IPS-NIHi7 (cell line): ENCODE data around the gene CFAP119.
A peak's percentile ranks its signal among the peaks of the same experiment; 100 is the strongest.

Experiments
- DNase-seq: peaks from one replicate; pipeline ENCODE4 v3.0.0; 2012; ENCODE audit warnings: mixed read lengths; ENCODE audit errors: extremely low spot score

The CFAP119 gene

DNA sequence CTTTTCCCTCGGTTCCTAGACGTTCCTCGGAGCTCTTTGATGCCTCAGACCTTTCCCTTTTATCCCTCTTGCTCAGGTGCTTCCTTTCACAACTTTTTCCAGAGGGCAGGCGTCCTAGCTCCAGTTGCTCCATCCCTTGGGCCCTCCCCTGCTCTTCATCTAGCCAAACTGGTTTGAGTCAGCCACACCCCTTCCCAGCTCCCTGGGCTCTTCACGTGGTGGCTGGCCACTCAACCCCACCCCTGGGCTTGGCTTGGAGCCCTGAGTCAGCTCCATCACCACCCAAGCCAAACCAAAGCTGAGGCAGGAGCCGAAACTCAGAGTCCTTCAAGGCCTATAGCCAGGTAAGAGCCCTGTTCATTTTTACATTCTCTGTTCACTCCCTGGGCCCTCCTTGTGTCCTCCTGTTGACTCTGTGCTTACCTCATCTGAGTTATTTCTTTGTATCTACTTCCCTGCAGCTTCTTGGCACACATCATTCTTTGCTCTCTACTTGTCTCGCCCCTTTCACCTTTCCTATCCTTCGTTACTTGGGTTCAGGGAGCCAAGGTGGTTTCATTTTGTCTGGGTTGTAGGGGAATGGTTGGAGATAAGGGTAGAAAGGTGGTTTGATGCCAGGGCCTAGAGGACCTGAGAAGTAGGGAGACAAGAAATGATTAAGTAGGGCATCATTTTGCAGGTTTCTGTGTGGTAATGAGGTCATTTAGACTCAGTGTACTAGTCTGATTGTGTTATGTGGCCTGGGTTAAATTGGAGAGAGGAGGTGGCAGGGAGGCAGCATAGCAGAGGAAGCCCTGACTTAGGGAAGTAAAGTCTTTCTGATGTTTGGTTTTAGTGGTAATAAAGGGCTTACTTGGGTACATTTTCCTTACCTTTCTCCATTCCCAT, 21.3 kb downstream of the CFAP119 start:
- DNase-seq: peak; percentile 87

DNA sequence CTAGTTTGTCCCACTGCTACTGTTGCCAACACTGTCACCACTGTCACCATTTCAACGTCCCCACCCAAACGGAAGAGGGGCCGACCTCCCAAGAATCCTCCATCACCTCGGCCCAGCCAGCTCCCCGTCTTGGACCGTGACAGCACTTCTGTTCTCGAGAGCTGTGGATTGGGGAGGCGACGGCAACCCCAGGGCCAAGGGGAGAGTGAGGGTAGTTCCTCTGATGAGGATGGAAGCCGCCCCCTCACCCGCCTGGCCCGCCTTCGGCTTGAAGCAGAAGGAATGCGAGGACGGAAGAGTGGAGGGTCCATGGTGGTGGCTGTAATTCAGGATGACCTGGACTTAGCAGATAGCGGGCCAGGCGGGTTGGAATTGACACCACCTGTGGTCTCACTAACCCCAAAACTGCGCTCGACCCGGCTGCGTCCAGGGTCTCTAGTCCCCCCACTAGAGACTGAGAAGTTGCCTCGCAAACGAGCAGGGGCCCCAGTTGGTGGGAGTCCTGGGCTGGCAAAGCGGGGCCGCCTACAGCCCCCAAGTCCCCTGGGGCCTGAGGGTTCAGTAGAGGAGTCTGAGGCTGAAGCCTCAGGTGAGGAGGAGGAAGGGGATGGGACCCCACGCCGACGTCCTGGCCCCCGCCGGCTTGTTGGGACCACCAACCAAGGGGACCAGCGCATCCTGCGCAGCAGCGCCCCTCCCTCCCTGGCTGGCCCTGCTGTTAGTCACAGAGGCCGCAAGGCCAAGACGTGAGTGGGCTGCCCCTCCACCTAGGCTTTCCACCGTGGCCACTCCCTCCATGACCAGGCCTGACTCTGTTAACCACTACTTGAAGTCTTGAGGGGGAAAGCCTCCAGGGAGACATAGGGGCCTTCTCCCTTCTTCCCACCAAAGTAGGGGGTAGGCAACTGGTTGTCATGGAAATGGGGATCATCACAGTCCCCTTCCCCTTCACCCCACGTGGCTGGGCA, 22.6 kb downstream of the CFAP119 start:
- no peak for DNase-seq

DNA sequence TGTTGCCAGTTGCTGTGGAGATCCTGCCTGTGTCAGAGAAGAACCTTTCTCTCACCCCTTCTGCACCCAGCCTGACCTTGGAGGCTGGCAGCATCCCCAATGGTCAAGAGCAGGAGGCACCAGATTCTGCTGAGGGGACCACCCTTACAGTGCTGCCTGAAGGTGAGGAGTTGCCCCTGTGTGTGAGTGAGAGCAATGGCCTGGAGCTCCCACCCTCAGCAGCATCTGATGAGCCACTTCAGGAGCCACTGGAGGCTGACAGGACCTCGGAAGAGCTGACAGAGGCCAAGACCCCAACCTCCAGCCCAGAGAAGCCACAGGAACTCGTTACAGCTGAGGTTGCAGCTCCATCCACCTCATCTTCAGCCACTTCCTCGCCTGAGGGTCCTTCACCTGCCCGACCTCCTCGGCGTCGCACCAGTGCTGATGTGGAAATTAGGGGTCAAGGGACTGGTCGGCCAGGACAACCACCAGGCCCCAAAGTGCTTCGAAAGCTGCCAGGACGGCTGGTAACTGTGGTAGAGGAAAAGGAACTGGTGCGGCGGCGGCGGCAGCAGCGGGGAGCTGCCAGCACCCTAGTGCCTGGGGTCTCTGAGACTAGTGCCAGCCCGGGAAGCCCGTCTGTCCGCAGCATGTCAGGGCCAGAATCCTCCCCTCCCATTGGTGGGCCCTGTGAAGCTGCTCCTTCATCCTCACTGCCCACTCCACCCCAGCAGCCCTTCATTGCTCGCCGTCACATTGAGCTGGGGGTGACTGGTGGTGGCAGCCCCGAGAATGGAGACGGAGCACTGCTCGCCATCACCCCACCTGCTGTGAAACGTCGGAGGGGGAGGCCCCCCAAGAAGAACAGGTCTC, 23.8 kb downstream of the CFAP119 start:
- no peak for DNase-seq

DNA sequence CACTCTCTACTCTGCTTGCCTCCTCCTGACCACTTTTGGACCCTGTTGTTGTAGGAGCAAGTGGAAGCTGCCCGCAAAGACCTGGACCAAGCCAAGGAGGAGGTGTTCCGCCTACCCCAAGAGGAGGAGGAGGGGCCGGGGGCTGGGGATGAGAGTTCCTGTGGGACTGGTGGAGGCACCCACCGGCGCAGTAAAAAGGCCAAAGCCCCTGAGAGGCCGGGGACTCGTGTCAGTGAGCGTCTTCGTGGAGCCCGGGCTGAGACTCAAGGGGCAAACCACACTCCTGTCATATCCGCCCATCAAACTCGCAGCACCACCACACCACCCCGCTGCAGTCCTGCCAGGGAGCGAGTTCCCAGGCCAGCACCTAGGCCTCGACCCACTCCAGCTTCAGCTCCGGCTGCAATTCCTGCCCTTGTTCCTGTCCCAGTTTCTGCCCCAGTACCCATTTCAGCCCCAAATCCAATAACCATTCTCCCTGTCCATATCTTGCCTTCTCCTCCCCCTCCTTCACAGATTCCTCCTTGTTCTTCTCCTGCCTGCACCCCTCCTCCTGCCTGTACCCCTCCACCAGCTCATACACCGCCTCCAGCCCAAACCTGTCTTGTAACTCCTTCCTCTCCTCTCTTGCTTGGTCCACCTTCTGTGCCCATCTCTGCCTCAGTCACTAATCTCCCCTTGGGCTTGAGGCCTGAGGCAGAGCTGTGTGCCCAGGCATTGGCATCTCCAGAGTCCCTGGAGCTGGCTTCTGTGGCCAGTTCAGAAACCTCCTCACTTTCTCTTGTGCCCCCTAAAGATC, 24.7 kb downstream of the CFAP119 start:
- DNase-seq: no peak

DNA sequence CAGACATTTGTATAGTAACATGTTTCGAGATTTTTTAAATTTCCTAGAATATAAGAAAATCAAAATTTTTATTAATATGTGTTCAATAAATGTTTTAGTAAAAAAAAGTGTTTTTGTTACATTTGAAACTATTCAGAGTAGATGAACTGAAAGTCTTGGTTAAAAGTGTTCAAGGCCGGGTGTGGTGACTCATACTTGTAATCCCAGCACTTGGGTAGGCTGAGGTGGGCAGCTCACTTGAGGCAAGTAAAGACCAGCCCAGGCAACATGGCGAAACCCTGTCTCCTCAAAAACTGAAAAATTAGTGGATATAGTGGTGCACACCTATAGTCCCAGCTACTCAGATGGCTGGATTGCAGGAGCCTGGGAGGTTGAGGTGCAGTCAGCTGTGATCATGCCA, 30.5 kb downstream of the CFAP119 start:
- no peak for DNase-seq

DNA sequence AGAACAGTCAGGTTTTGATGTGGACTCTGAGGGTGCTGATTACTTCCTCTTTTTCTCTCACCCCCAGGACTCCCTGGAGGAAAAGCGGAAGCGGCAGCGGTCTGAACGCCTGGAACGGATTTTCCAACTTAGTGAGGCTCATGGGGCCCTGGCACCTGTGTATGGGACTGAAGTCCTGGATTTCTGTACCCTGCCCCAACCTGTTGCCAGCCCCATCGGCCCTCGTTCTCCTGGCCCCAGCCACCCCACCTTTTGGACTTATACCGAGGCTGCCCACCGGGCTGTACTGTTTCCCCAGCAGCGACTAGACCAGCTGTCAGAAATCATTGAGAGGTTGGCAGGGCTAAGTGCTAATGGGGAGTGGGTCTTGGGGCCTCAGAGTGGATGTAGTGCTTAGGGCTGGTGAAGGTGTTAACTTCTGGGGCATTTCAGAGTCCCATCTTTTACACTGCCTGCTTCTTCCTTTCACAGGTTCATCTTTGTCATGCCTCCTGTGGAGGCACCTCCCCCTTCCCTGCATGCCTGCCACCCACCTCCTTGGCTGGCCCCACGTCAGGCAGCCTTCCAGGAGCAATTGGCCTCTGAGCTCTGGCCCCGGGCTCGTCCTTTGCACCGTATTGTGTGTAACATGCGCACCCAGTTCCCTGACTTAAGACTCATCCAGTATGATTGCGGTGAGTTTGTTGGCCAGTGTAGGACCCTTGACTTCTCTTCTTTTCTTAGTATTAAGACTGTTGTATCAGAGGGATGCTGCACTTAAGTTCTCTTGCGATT, 32.8 kb downstream of the CFAP119 start:
- DNase-seq: no peak

DNA sequence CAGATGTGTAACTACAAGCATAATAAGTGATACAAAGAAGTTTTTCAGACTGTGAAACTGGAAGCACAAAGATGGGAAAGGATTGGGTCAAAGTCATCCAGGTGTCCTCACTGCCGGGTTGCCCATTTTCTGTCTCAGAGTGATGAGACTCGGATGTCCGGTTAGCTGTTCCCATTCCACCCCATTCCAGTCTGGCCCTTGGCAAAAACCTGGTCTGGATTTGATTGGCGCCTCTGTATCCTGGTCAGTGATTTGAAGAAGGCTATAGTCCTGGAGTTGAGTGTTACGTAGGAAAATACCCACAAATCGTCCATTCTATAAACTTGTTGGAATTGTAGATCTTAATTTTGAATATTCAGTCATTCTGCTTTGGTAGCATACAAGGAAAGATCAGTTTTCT, 33.5 kb downstream of the CFAP119 start:
- DNase-seq: no peak

DNA sequence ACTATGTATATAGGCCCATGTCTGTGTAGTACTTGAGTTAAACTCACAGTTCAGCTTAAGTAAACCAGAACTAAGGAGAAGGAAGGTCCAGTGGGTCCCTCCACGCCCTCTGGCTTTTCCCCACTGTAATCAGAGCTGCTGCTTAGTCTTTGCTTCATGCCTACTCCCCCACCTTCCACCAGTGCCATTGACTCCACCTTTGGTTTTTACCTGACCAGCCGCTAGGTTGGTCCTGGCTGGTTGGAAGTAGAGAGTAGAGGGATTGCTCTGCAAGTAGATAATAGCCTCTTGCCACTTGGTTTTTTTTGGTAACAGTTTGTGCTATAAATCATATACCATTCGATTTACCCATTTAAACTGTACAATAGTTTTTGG, 36.5 kb downstream of the CFAP119 start:
- no peak for DNase-seq

DNA sequence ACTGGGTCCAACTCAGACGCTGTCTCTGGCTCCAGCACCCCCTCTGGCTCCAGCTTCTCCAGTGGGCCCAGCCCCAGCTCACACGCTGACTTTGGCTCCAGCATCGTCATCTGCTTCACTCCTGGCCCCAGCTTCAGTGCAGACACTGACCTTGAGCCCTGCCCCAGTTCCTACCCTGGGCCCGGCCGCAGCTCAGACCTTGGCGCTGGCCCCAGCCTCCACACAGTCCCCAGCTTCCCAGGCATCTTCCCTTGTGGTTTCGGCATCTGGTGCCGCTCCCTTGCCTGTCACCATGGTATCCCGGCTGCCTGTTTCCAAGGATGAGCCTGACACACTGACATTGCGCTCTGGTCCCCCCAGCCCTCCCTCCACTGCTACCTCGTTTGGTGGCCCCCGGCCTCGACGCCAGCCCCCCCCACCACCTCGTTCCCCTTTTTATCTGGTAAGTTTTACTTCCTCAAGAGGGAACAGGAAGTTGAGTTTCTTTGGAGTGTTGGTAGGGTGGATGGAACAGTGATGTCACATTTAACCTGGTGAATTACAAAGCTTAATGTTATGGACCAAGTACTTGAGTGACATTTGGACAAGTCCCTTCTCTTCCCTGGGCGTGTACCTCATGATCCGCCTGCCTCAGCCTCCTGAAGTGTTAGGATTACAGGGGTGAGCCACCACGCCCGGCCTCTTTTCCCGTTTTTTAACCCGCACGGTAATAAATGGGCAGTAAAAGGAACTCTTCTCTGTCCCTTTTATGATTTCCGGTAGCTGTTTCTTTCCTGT, 37.0 kb downstream of the CFAP119 start:
- DNase-seq: no peak

DNA sequence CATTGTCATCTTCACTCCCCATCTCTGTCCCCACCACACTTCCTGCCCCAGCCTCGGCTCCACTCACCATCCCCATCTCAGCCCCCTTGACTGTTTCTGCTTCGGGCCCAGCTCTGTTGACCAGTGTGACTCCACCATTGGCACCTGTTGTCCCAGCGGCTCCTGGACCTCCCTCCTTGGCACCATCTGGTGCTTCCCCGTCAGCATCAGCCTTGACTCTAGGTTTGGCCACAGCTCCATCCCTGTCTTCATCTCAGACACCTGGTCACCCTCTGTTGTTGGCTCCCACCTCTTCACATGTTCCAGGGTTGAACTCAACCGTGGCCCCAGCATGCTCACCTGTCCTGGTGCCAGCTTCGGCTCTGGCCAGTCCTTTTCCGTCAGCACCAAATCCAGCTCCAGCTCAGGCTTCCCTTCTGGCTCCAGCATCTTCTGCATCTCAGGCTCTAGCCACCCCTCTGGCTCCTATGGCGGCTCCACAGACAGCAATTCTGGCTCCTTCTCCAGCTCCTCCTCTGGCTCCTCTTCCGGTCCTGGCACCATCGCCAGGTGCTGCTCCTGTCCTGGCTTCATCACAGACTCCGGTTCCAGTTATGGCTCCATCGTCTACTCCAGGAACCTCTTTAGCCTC, 38.0 kb downstream of the CFAP119 start:
- DNase-seq: no peak

DNA sequence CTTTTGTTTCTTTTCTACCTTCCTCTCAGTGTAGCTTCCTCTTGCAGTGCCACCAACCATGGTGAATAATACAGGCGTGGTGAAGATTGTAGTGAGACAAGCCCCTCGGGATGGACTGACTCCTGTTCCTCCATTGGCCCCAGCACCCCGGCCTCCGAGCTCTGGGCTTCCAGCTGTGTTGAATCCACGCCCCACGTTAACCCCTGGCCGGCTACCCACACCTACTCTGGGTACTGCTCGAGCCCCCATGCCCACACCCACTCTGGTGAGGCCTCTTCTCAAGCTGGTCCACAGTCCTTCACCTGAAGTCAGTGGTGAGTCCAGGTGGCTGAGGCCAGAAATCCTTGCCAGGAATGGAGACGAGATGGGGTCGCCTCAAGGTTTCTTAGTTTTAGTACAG, 38.9 kb downstream of the CFAP119 start:
- DNase-seq: no peak

DNA sequence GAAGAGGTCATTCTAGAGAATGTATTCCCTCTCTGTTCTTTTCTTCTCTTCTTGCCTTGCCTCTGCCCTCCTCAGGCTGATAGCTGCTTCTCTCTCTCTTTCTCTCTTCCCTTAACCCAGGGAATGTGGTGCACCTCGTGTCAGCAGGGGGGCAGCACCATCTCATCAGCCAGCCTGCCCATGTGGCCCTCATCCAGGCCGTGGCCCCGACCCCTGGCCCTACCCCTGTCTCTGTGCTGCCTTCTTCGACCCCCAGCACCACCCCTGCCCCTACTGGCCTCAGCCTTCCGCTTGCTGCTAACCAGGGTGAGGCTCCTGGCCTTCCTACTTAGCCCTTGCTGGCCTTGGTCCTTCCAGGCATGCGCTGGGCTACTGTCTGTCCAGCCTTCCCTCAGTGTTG, 39.4 kb downstream of the CFAP119 start:
- DNase-seq: peak; percentile 38

DNA sequence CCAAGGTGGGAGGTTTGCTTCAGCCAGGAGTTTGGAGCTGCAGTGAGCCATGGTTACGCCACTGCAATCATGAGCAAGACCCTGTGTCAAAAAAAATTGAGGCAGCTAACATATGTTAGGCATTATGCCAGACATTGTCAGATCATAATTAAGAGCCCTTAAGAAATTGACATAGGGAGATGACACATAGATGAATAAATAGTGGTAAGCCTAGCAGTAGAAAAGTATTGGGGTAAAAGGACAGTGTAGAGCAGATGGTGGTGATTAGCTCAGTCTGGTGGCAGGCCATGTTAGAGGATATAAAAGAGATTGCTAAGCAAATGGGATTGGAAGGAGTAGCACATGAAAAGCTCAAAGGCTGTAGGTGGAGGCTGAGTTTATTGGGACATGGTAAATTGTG, 40.3 kb downstream of the CFAP119 start:
- no peak for DNase-seq

DNA sequence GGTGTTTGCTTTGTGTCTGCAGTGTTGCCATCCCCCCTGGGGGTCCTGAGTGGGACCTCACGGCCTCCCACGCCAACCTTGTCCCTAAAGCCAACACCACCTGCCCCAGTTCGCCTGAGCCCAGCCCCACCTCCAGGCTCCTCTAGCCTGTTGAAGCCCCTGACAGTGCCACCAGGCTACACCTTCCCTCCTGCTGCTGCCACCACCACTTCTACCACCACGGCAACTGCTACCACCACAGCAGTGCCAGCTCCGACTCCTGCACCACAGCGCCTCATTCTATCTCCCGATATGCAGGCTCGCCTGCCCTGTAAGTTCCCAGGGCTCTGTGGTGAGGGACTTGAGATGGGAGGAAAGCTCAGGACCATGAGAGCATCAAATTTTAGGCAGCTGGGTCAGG, 40.7 kb downstream of the CFAP119 start:
- DNase-seq: no peak

DNA sequence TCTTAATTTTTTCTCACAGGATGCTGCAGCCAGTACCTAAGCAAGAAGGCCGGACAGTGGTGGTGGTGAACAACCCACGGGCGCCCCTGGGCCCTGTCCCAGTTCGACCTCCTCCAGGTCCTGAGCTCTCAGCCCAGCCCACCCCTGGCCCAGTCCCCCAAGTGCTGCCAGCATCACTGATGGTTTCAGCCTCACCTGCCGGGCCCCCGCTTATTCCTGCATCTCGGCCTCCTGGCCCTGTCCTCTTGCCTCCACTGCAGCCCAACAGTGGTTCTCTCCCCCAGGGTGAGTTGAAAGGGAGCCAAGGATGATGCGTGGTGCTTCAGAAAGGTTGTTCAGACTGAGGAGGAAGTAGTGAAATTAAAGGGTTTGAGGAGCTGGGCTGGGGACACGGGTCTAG, 41.2 kb downstream of the CFAP119 start:
- no peak for DNase-seq

DNA sequence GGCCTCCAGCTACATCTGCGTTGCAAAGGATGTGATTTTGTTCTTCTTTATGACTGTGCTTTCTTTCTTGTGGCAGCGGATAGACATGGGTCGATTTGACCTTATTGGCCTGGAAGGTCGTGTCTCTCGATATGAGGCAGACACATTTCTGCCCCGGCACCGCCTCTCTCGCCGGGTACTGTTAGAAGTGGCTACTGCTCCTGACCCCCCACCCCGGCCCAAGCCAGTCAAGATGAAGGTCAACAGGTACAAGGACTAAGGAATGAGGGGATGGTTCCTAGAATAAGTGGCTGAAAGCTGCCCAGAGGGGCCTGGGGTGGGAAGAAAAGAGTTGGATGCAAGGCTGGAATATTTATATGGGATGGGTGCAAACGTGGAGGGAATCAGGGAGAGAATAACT, 41.8 kb downstream of the CFAP119 start:
- DNase-seq: no peak

DNA sequence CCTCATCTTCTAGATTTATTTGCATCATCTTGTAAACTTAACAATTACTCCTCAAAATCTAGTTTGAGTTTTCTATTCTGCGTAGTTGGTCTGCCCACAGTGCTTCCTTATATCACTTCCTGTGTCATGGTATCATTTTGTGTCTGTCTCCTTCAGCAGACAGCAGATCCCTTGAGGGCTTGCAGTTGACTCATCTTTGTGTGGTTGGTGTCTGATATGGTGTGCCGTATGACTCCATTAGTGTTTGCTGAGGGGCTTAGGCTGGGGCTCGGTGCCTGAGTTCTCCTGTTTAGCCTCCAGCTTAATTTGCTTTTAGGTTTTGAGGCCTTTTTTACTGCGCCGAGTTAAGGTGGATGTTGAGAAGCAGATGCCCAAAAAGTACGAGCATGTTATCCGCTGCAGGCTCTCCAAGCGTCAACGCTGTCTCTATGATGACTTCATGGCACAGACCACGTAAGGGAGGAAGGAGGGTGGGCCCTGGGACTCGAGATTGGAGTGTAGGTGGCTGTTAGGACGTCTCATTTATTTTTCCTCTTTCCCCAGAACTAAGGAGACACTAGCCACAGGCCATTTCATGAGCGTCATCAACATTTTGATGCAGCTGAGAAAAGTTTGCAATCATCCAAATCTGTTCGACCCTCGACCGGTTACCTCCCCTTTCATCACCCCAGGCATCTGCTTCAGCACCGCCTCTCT, 46.0 kb downstream of the CFAP119 start:
- DNase-seq: no peak

DNA sequence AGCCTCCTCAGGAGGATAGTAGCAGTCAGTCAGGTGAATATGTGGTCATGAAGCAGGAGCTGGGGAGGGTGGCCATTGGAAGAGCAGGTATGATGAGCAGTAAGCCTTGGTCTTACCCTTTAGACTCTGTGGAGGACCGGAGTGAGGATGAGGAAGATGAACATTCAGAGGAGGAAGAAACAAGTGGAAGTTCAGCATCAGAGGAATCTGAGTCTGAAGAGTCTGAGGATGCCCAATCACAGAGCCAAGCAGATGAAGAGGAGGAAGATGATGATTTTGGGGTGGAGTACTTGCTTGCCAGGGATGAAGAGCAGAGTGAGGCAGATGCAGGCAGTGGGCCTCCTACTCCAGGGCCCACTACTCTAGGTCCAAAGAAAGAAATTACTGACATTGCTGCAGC, 50.1 kb downstream of the CFAP119 start:
- no peak for DNase-seq
